AG09319 (cell line): ENCODE measurements around the gene GRK2.

Experiments
- DNase-seq: peaks from one replicate; pipeline ENCODE4 v3.0.0-alpha.2; 2010; ENCODE audit warnings: low read depth; ENCODE audit errors: extremely low read depth
- CTCF ChIP-seq: IDR thresholded peaks from 2 replicates; pipeline ENCODE4 v1.5.1; 2011; ENCODE audit warnings: low read depth, mild to moderate bottlenecking, inconsistent platforms, low read length, moderate library complexity

GRK2 gene

DNA sequence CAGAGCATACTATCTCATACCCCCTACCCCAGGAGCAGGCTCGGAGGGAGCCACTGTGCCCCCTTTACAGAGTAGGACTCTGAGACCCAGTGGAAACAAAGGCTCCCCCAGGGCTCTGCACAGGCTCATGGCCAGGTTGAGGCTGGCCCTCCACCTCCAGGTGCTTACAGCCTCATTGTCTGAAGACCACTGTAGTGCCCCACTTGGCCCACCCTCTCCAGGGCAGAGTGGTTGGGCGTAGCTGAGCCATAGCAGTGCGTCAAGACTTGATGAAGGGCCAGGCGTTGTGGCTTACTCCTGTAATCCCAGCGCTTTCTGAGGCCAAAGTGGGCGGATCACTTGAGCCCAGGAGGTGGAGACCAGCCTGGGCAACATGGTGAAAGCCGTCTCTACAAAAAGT is 24.5 kb downstream of the GRK2 start:
- DNase-seq = no peak

DNA sequence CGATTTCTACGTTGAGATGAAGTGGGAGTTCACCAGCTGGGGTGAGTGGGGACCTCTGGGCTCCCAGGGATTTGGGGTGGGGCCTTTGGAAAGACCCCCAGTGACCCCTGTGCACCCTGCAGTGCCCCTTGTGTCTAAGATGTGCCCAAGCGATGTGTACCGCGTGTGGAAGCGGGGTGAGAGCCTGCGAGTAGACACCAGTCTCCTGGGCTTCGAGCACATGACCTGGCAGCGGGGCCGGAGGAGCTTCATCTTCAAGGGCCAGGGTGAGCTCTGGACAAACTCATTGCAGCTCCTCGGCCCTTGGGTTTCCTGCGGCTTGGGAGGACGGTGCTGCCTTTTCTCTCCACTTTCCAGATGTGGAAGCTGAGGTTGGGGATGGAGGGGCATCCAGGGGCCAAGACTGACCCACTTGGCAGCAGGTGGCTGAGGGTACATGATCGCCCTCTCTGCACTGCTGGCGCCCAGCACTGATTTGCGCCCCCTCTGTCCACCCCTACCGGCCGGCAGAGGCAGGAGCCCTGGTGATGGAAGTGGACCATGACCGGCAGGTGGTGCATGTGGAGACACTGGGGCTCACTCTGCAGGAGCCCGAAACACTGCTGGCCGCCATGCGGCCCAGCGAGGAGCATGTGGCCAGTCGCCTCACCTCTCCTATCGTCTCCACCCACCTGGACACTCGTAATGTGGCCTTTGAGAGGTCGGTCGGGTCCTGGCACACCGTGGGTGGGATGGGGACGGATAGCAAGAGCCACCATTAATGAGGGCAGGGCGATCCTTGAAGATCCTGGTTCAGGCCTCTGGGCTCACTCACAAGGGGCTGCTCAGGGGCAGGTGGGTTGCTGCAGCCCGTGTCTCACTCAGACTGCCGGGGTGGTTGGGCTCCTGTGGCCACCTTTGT is 25.5 kb downstream of the GRK2 start:
- no peak for TF ChIP-seq CTCF
- no peak for DNase-seq

More for the DNA sequence above, 24.5 kb downstream of the GRK2 start:
- TF ChIP-seq CTCF = no peak

DNA sequence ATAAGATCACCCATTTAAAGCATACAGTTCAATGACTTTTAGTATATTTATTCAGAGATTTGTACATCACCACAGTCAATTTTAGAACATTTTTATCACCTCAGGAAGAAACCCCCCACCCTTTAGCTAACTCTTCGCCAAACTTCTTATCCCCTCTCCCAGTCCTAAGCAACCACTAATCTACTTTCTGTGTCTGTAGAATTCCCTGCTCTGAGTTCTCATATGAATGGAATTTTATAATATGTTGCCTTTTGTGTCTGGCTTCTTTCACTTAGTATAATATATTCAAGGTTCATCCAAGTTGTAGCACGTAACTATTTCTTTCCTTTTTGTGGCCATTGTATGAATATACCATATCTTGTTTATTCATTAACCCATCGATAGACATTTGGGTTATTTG is 26.4 kb downstream of the GRK2 start:
- no peak for DNase-seq
- no peak for TF ChIP-seq CTCF

DNA sequence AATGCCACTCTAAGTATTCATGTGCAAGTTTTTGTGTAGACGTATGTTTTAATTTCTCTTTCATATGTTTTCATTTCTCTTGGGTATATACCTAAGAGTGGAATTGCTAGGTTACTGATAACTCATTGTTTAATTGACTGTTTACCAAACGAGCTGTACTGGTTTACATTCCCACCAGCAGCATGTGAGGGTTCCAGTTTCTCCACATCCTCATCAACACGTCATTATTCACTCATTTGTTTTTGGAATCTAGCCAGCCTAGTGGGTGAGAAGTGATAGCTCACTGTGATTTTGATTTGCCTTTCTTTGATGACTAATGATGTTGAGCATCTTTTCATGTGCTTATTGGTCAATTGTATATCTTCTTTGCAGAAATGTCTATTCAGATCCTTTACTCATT is 26.8 kb downstream of the GRK2 start:
- no peak for DNase-seq
- TF ChIP-seq CTCF = no peak

- TF ChIP-seq CTCF = no peak
- no peak for DNase-seq
Observed at GRCh38 chr11:67295846-67296245, 29.6 kb downstream of the GRK2 start.

DNA sequence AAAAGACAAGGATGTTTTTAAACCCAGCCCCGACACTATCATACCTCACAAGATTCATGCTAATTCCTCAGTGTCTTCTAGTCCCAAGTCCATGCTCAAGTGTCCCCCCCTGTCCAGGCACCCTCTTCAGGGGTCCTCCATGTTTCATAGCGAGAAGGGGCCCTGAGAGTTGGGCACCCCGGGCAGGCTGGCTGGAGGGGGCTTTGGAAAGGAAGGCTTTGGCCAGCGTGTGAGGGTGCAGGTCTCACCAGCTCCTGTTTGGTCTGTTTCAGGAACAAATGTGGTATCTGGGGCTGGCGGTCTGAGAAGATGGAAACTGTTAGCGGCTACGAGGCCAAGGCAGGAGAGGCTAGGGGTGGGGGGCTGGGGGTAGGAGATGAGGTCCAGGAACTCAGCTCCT is 32.5 kb downstream of the GRK2 start:
- no peak for TF ChIP-seq CTCF
- DNase-seq = no peak

GRCh38 chr11:67299471-67300191 is 33.4 kb downstream of the GRK2 start:
- no peak for DNase-seq

More at GRCh38 chr11:67299471-67300191, 33.4 kb downstream of the GRK2 start:
- TF ChIP-seq CTCF = no peak
